GM18867 (cell line): ENCODE results near the gene HGS.

Source experiments
- ATAC-seq: cut with Tn5 transposase; IDR thresholded peaks from one replicate; pipeline ENCODE4 v1.9.1; 2021; ENCODE audit warnings: mild to moderate bottlenecking, moderate library complexity; ENCODE audit not compliant: unreplicated experiment

The HGS gene

GRCh38 chr17:81685108-81685507 lies 1.3 kb downstream of the HGS start:
- no peak for ATAC-seq

DNA sequence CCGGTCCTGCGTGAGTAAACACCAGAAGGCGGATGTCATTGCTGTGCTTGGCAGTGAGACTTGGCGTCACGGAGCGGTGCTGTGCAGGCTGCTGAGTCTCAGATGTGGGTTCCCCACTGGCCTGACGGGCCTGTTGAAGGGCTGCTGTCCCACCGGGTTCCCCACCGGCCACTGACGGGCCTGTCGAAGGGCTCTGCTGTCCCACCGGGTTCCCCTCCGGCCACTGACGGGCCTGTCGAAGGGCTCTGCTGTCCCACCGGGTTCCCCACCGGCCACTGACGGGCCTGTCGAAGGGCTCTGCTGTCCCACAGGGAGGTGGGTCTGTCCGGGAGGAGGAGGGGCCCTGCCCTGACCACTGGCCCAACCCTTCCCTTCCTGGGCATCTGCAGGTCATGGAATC lies 2.8 kb downstream of the HGS start:
- ATAC-seq, result no peak

DNA sequence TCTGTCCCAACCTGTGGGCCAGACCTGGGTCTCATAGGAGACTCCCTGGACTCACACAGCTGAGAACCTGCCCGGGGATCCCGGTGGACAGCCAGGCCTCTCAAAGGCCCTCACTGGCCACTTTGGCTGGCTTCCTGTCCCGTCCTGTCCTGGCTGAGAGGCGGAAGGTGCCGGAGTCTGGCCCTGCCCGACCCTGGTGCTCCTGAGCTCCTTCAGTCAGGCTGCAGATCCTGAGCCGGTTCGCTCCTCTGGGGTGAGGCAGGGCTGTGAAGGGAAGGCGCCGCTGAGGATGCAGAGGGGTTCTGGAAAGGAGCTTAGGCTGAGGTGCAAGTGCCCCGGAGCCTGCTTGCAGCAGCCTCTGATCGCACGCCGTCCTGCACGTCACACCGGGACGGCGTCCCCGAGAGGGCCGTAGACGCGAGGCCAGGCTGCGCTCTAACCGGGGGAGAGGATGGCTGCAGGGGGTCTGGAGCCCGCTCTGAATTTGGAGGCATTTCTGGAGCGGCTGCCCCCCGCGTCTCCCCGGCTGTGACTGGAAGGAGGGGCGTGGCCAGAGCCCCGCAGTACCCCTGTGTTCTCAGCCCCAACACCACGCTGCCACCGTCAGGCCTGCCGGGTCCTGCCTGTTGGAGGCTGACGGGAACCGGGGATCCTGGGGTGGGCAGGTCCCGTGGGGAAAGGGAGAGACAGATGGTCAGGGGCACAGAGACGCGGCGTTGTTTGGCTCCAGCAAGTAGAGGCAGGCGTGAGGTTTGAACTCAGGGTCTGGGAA lies 4.1 kb downstream of the HGS start:
- ATAC-seq, result no peak

- no peak for ATAC-seq
Measured at GRCh38 chr17:81688616-81689015, 4.8 kb downstream of the HGS start.

GRCh38 chr17:81690066-81690465 lies 6.3 kb downstream of the HGS start:
- ATAC-seq, result no peak

DNA sequence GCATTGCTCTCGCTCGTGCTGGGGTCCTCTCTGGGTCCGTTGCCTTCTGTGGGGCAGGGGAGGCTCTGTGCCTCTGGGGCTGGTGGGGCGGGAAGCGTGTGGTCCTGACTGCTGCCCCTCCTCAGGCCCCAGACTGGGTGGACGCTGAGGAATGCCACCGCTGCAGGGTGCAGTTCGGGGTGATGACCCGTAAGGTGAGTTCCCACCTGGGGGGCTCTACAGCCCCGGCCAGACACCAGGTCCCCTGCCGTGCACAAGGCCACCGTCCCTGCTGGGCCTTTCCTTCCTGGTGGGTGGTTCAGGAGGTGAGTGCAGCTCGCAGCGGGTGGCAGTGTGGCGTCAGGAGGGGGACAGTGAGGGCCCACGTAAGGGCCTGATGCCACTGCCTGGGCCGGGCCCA lies 6.7 kb downstream of the HGS start:
- no peak for ATAC-seq

- no peak for ATAC-seq
Measured at GRCh38 chr17:81691196-81691595, 7.4 kb downstream of the HGS start.

GRCh38 chr17:81691608-81692007 lies 7.8 kb downstream of the HGS start:
- ATAC-seq, result no peak

DNA sequence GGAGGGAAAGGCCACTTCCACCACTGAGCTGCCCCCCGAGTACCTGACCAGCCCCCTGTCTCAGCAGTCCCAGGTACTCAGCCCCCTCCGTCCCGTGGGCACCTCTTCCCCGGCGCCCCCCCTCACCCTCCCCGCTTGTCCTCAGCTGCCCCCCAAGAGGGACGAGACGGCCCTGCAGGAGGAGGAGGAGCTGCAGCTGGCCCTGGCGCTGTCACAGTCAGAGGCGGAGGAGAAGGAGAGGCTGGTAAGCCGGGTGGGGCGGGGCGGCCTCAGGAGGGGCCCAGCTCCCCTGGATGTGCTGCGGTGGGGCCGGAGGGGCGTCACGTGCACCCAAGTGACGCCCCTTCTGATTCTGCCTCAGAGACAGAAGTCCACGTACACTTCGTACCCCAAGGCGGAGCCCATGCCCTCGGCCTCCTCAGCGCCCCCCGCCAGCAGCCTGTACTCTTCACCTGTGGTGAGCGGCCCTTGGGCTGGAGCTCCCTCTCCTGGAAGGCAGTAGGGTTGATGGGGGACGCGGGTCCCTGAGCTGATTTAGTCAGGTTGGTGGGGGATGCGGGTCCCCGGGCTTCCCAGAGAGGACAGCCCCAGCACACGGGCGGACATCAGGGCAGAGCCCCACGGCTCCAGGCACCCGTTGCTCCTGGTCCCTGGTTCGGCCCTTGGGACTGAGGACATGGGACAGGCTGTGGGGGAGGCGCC lies 9.8 kb downstream of the HGS start:
- ATAC-seq, result no peak

- ATAC-seq, result no peak
Measured at GRCh38 chr17:81694810-81695209, 11.0 kb downstream of the HGS start.

DNA sequence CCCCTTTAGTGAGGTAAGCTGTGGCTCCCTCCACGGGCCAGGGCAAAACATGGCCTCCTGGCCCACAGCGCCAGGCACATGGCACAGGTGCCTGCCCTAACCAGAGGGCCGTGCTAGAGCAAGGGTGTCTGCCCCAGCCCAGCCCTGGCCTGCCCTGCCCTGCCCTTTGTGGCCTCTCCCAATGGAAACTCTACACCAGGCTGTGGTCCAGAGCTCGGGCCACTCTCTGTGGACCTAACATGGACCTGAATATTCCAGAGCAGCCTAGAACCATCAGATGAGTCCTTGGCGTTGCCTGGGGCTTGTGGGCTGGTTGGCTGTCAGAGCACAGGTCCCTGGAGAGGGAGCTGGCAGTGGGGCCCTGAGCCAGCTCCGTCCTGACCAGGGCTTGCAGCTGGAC lies 11.4 kb downstream of the HGS start:
- no peak for ATAC-seq

DNA sequence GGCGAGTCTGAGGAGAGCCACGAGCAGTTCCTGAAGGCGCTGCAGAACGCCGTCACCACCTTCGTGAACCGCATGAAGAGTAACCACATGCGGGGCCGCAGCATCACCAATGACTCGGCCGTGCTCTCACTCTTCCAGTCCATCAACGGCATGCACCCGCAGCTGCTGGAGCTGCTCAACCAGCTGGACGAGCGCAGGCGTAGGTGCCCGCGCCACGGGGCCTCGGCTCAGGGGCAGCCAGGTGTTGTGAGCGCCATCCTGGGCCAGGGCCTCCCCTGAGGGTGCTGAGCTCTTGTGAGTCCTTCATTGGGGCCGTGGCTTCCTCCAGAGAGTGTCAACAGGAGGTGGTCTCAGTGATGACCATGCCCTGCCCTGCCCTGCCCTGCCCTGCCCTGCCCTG lies 12.0 kb downstream of the HGS start:
- no peak for ATAC-seq

- ATAC-seq, result no peak
Measured at GRCh38 chr17:81696218-81696941, 12.6 kb downstream of the HGS start.

DNA sequence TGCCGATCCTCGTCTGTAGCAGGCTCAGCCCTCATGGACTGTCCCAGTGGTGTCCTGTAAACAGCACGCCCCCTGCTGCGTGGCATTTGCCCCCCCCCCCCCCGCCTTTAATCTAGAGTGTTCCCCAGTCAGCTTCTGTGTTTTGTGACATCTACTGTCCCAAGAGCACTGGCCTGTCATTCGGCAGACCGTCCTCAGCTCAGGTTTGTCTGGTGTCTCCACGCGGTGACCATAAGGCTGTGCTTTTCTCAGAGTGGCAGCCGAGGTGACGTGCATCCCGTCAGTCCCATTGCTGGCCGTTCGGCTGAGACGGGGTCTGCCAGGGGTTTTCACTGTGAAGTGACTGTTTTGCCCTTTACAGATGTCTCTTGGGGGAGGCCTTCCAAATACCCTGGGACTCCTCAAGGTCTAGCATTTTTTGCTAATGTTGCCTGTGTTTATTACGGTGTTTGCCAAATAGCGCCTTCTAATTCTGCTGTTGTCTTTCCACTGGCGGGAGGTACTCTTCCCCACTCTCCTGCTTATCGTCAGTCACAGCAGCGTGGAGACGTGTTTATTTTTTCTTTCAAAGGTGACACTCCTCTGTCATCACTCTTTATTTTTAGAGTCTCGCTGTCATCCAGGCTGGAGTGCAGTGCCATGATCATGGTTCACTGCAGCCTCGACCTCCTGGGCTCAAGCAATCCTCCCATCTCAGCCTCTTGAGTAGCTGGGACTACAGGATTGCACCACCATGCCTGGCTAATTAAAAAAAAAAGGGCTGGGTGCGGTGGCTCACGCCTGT lies 13.6 kb downstream of the HGS start:
- ATAC-seq, result no peak

DNA sequence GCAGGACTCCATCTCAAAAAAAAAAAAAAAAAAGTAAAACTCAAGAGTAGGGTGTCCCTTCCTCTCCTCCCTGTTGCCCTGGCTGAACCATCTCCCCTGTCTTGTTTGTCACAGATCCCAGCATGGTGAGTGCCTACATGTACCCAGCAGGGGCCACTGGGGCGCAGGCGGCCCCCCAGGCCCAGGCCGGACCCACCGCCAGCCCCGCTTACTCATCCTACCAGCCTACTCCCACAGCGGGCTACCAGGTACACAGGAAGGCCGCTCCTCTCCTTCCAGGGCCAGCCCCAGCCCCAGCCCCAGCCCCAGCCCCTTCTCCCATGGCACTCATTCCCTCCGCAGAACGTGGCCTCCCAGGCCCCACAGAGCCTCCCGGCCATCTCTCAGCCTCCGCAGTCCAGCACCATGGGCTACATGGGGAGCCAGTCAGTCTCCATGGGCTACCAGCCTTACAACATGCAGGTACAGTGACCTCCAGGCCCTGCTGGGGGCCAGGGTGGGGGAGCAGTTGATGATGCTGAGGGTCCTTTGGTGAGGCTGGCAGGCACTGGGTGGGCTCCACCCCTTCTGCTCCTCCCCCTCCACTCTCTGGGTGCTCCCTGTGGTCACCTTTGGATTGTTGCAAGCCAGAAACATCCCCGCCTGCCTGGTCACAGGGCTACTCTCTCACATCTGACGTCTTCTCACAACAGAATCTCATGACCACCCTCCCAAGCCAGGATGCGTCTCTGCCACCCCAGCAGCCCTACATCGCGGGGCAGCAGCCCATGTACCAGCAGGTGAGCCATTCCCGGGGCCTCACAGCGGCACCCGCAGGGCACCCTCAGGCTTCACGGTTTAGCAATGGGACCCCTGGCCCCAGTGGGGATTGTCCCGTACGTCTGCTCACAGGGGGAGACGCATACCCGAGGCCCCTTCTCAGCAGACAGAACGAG lies 16.8 kb downstream of the HGS start:
- no peak for ATAC-seq

- ATAC-seq, result no peak
Measured at GRCh38 chr17:81701288-81702071, 17.7 kb downstream of the HGS start.

- peak; percentile 80 for ATAC-seq
Measured at GRCh38 chr17:81702934-81703746, 19.3 kb downstream of the HGS start, which contains the start of gene MRPL12. Gene MRPL12 (plus strand): TSS chr17:81703367. CDS start chr17:81703502, 135 bp downstream.
